ENCODE data around the gene TFAP2A. TPM values are rescaled to one million over a fixed set of nuclear protein-coding genes. Genes with fewer than 3 reads are reported as not detected.

Gene TFAP2A
- total RNA-seq, 1 experiment from 2014 or later: 24.3 TPM

DNA sequence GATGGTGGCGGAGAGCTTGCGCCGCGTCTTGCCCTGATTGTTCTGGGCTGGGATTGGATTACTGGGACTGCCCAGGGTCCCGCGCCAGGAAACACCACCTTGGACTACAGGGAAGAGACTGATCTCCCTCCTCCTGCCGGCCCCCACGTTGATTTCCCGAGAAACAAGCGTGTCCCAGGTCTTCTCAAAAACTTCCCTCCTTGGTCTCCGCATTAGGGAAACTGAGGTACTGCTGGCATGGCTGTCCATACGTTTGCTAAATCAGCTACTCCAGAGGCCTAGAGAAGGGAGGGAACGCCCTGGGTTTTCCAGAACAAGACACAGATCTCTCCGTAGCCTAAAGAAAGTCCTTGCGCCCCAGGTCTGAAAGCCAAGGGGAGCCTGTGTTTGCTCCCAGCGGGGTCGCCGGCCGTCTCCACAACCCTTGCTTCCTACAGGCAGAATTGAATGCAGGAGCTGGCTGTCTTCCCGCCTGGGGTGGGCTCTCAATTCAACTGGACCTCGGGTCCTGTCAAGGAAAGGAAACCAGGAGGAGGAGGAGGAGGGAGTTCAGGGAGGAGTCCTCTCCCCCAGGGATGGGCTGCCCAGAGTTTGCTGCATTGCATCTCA, 29.2 kb downstream of the TFAP2A start:
- Histone ChIP-seq H3K36me3 (ENCODE audit: control insufficient read depth in 1 of 2, insufficient read depth in 2 of 2, low read length in 2 of 2) (no peaks in the 10 kb centered on the region), H3K9me3 (ENCODE audit: control insufficient read depth in 1 of 2, insufficient read depth in 1 of 2, low read depth in 1 of 2, low read length in 2 of 2) (no peaks in the 10 kb centered on the region), H3K4me1 (ENCODE audit: control insufficient read depth in 1 of 2, insufficient read depth in 2 of 2, low read length in 2 of 2) (peaks cover 7 to 15% of the 10 kb centered on the region in 2 experiments; a peak in 3 of 4 replicates), H3K27ac (ENCODE audit: low read depth, low read length) (no peak overlapping the region), H3K4me2 (ENCODE audit: low read length) (no peak overlapping the region), H3K79me2 (ENCODE audit: insufficient read depth, low read length) (no peaks in the 10 kb centered on the region), H2AFZ (ENCODE audit: low read depth, low read length, poor library complexity, severe bottlenecking) (no peak overlapping the region), H3K9me2 (ENCODE audit: insufficient read depth) (no peaks in the 10 kb centered on the region), H3K9ac (ENCODE audit: low read length) (no peak overlapping the region), H3K4me3 (replicated peaks in 1 of 2; ENCODE audit: low read depth in 1 of 2, low read length in 2 of 2) (no peak overlapping the region), H3K27me3 (ENCODE audit: insufficient read depth, low read length) (no peaks in the 10 kb centered on the region), H4K20me1 (ENCODE audit: insufficient read depth) (no peaks in the 10 kb centered on the region)
- TF ChIP-seq CEBPB (IDR thresholded peaks at IDR 0.05; ENCODE audit: low read depth) (no peak), EZH2 (IDR thresholded peaks at IDR 0.05) (no peak), SP1 (IDR thresholded peaks at IDR 0.05; ENCODE audit: low read depth) (no peak)
- TF ChIP-seq, protein P1, sequence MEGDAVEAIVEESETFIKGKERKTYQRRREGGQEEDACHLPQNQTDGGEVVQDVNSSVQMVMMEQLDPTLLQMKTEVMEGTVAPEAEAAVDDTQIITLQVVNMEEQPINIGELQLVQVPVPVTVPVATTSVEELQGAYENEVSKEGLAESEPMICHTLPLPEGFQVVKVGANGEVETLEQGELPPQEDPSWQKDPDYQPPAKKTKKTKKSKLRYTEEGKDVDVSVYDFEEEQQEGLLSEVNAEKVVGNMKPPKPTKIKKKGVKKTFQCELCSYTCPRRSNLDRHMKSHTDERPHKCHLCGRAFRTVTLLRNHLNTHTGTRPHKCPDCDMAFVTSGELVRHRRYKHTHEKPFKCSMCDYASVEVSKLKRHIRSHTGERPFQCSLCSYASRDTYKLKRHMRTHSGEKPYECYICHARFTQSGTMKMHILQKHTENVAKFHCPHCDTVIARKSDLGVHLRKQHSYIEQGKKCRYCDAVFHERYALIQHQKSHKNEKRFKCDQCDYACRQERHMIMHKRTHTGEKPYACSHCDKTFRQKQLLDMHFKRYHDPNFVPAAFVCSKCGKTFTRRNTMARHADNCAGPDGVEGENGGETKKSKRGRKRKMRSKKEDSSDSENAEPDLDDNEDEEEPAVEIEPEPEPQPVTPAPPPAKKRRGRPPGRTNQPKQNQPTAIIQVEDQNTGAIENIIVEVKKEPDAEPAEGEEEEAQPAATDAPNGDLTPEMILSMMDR (IDR thresholded peaks at IDR 0.05 in 2 of 3, conservative IDR thresholded peaks at IDR 0.05 in 1 of 3; ENCODE audit: borderline replicate concordance in 1 of 3, insufficient read depth in 1 of 3, low read depth in 2 of 3, low read length in 2 of 3): no peak
- TF ChIP-seq, protein P2, sequence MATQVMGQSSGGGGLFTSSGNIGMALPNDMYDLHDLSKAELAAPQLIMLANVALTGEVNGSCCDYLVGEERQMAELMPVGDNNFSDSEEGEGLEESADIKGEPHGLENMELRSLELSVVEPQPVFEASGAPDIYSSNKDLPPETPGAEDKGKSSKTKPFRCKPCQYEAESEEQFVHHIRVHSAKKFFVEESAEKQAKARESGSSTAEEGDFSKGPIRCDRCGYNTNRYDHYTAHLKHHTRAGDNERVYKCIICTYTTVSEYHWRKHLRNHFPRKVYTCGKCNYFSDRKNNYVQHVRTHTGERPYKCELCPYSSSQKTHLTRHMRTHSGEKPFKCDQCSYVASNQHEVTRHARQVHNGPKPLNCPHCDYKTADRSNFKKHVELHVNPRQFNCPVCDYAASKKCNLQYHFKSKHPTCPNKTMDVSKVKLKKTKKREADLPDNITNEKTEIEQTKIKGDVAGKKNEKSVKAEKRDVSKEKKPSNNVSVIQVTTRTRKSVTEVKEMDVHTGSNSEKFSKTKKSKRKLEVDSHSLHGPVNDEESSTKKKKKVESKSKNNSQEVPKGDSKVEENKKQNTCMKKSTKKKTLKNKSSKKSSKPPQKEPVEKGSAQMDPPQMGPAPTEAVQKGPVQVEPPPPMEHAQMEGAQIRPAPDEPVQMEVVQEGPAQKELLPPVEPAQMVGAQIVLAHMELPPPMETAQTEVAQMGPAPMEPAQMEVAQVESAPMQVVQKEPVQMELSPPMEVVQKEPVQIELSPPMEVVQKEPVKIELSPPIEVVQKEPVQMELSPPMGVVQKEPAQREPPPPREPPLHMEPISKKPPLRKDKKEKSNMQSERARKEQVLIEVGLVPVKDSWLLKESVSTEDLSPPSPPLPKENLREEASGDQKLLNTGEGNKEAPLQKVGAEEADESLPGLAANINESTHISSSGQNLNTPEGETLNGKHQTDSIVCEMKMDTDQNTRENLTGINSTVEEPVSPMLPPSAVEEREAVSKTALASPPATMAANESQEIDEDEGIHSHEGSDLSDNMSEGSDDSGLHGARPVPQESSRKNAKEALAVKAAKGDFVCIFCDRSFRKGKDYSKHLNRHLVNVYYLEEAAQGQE (IDR thresholded peaks at IDR 0.05; ENCODE audit: low read depth): no peak
- no peak for ATAC-seq
- ChIA-PET RAD21 (ENCODE audit: low non-redundant PET in 1 of 2, low total read pairs in 2 of 2, uncharacterized antibody in 2 of 2, unreplicated experiment in 2 of 2) (interaction anchor here in 1 of 2 experiments (0.5 kb wide), 1 partner anchor 53 kb away, joined by 5 read pairs; no protein-coding TSS in a partner anchor), CTCF (interaction anchor here (0.7 kb wide), 1 partner anchor 16 kb away, joined by 3 read pairs; no protein-coding TSS in a partner anchor), POLR2A (no interaction called here)
- intact Hi-C loops (cut with micrococcal nuclease): no loop called here
- BruUV-seq (replicated peaks): no TSS peak
- DNase-seq (ENCODE audit: low read depth, low spot score): no peak
